Esophagus squamous epithelium (tissue), 5 donors: ENCODE measurements around the gene THSD7B. TPM values are rescaled to one million over a fixed set of nuclear protein-coding genes. Genes with fewer than 3 reads are reported as not detected.

Experiments used
- DNase-seq: peaks from one replicate; lab custom pipeline; 2025; lab: John Stamatoyannopoulos, UW
- H3K27ac ChIP-seq, 4 donors: fragments of 200-600 bp; sonication (generic); one replicate each; pipeline ENCODE4 v1.5.1; 2016 to 2019; ENCODE audit warnings: mild to moderate bottlenecking in 1 of 4
- H3K27me3 ChIP-seq, 4 donors: fragments of 200-600 bp; sonication (generic); 1 replicate in 3 of 4; 2 replicates in 1 of 4; pipeline versions ENCODE4 v1.5.1 to v1.6.0; 2017 to 2021; ENCODE audit warnings: antibody characterized with exemption in 1 of 4
- H3K36me3 ChIP-seq, 3 donors: fragments of 200-600 bp; sonication (generic); one replicate each; pipeline ENCODE4 v1.5.1; 2016 to 2019
- H3K4me1 ChIP-seq, 3 donors: fragments of 200-600 bp; sonication (generic); one replicate each; pipeline ENCODE4 v1.5.1; 2017 to 2019
- H3K4me3 ChIP-seq, 4 donors: fragments of 200-600 bp; sonication (generic); 1 replicate in 3 of 4; 2 replicates in 1 of 4; pipeline ENCODE4 v1.5.1; 2016 to 2019; ENCODE audit warnings: mild to moderate bottlenecking in 2 of 4, moderate library complexity in 1 of 4
- H3K9me3 ChIP-seq, 3 donors: fragments of 200-600 bp; sonication (generic); one replicate each; pipeline ENCODE4 v1.5.1; 2016 to 2019
- POLR2A ChIP-seq, 4 donors: fragments of 450-650 bp; IDR thresholded peaks; one replicate each; pipeline ENCODE4 v1.6.1; 2017; ENCODE audit warnings: antibody characterized with exemption in 4 of 4, mild to moderate bottlenecking in 4 of 4, moderate library complexity in 3 of 4
- WGBS, 2 donors: methylation state at CpG; one replicate each; pipeline ENCODE4 v1.1.5; 2018; 5-methylcytosine and 5-hydroxymethylcytosine counted together
- intact Hi-C: fragments of 100-400 bp; cut with DNase I; formaldehyde crosslinking; loops from one replicate; pipeline ENCODE4 v1.15.0; 2022
- total RNA-seq, 4 donors: library from RNA; depleted of rRNA; stranded (reverse); fragments of >200 nt; gene quantifications; one replicate each; pipeline ENCODE4 v1.1.0, GENCODE V29; 2016
- TF ChIP-seq, protein P1 (sequence below), 6 experiments: fragments of 450-650 bp in 4 of 6; fragments of 200-600 bp in 2 of 6; sonication (generic) in 2 of 6; IDR thresholded peaks; one replicate each; pipeline ENCODE4 v1.5.1; 2016 to 2019; ENCODE audit warnings: antibody characterized with exemption in 6 of 6, mild to moderate bottlenecking in 4 of 6, moderate library complexity in 4 of 6
- donor health status: DM: yes; HTN: yes; CAD: no.

THSD7B gene
- total RNA-seq, 4 donors from 2014 or later = 0.31 to 0.97 (median 0.72) TPM

DNA sequence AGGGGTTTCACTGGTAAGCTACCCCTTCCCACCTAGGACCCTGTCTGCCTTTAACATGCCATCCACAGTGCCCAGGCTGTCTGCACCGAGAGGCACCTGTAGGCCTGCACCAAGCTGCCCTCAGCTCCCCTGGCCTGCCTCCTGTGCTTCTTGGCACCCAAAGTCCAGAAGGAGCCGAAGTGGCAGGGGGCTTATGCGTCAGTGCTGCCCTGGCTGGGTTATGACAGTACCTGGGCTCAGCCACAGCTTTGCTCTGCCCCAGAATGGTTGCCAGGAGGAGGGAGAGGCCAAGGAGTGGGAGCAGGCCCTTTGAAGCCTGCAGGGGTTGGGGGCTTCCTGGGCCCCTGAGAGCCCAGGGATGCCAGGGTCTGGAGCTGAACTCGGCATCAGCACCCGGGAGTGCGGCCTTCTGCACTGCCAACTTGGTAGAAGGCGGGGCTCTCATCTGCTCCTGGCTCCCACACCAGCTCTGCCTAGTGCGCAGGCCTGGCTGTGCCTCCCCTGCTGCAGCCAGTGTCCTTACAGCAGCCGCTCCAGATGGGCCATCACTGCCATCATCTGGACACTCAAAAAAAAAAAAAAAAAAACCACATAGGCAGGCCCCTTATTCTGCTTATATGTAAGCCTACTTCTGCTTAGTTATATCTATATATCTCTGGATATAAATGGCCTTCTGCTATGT is 155.4 kb downstream of the THSD7B start:
- no peaks in the 10 kb centered on the region for H3K4me1 ChIP-seq
- no peak overlapping the region for H3K4me3 ChIP-seq
- H3K27ac ChIP-seq = no peak overlapping the region
- no peaks in the 10 kb centered on the region for H3K27me3 ChIP-seq
- no peak for DNase-seq
- H3K9me3 ChIP-seq = no peaks in the 10 kb centered on the region
- no peak for TF ChIP-seq POLR2A (IDR thresholded peaks at IDR 0.05)
- TF ChIP-seq, protein P1, sequence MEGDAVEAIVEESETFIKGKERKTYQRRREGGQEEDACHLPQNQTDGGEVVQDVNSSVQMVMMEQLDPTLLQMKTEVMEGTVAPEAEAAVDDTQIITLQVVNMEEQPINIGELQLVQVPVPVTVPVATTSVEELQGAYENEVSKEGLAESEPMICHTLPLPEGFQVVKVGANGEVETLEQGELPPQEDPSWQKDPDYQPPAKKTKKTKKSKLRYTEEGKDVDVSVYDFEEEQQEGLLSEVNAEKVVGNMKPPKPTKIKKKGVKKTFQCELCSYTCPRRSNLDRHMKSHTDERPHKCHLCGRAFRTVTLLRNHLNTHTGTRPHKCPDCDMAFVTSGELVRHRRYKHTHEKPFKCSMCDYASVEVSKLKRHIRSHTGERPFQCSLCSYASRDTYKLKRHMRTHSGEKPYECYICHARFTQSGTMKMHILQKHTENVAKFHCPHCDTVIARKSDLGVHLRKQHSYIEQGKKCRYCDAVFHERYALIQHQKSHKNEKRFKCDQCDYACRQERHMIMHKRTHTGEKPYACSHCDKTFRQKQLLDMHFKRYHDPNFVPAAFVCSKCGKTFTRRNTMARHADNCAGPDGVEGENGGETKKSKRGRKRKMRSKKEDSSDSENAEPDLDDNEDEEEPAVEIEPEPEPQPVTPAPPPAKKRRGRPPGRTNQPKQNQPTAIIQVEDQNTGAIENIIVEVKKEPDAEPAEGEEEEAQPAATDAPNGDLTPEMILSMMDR (IDR thresholded peaks at IDR 0.05) = no peak
- no peaks in the 10 kb centered on the region for H3K36me3 ChIP-seq
- WGBS, 2 donors = 83 to 87% methylated on average over 1 to 6 of the region's 9 CpGs
- intact Hi-C loops = no loop called here

DNA sequence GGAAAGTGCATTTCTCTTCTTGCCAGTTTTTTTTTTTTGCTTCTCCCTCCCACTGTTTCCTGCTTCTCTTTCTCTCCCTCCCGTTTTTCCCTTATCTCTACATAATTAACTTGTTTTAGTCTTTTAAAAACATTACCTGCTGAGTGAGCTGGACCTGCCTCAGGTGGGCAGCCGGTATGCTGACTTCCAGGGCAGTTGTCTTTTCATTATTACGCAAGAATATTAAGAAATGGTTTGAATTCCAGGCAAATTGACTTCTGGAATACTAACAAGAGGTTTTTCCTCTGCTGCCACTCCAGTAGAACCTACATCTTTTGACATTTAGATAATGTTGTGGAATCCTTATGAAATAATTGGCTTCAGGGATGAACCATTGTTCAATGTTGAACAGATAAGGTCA is 161.8 kb downstream of the THSD7B start:
- H3K27me3 ChIP-seq = no peaks in the 10 kb centered on the region
- no peaks in the 10 kb centered on the region for H3K4me1 ChIP-seq
- no peak overlapping the region for H3K27ac ChIP-seq
- 31 to 57% methylated on average over 3 of the region's 3 CpGs for WGBS, 2 donors
- TF ChIP-seq, protein P1 (IDR thresholded peaks at IDR 0.05) = no peak
- TF ChIP-seq POLR2A (IDR thresholded peaks at IDR 0.05) = no peak
- H3K36me3 ChIP-seq = no peaks in the 10 kb centered on the region
- no peak overlapping the region for H3K4me3 ChIP-seq
- intact Hi-C loops = no loop called here
- no peaks in the 10 kb centered on the region for H3K9me3 ChIP-seq
- no peak for DNase-seq

DNA sequence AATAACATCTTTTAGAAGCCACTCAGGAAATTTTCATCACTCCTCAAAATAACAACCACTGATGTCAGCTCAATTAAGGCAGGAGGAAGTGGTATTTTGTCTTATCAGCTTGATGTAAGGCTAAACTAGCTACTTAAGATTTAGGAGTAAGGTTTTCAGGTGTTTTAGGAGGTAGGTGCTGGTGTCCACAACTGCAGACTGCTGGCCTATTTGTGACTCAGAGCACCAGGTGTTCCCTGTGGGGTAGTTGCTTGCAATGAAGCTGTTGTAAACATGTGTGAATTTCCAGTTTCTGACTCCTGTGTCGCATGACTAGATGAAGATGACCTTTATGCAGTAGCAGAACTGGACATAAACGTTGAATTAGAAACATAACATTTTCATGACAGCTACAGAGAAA is 164.2 kb downstream of the THSD7B start:
- H3K36me3 ChIP-seq = no peaks in the 10 kb centered on the region
- H3K4me1 ChIP-seq = no peaks in the 10 kb centered on the region
- WGBS, 2 donors = 39 to 59% methylated on average over 2 of the region's 2 CpGs
- H3K4me3 ChIP-seq = no peak overlapping the region
- no peak for DNase-seq
- intact Hi-C loops = no loop called here
- no peak overlapping the region for H3K27ac ChIP-seq
- no peaks in the 10 kb centered on the region for H3K9me3 ChIP-seq
- no peaks in the 10 kb centered on the region for H3K27me3 ChIP-seq
- TF ChIP-seq POLR2A (IDR thresholded peaks at IDR 0.05) = no peak
- TF ChIP-seq, protein P1 (IDR thresholded peaks at IDR 0.05) = no peak

GRCh38 chr2:136932700-136933099 is 167.4 kb downstream of the THSD7B start:
- intact Hi-C loops = no loop called here
- no peaks in the 10 kb centered on the region for H3K9me3 ChIP-seq
- no peak overlapping the region for H3K4me3 ChIP-seq
- H3K4me1 ChIP-seq = no peaks in the 10 kb centered on the region
- H3K36me3 ChIP-seq = no peaks in the 10 kb centered on the region
- no peak for DNase-seq
- 57 to 60% methylated on average over 3 of the region's 3 CpGs for WGBS, 2 donors
- no peak overlapping the region for H3K27ac ChIP-seq
- TF ChIP-seq, protein P1 (IDR thresholded peaks at IDR 0.05) = peak in 2 of 6 experiments; percentile 15 to 41
- TF ChIP-seq POLR2A (IDR thresholded peaks at IDR 0.05) = no peak
- no peaks in the 10 kb centered on the region for H3K27me3 ChIP-seq

DNA sequence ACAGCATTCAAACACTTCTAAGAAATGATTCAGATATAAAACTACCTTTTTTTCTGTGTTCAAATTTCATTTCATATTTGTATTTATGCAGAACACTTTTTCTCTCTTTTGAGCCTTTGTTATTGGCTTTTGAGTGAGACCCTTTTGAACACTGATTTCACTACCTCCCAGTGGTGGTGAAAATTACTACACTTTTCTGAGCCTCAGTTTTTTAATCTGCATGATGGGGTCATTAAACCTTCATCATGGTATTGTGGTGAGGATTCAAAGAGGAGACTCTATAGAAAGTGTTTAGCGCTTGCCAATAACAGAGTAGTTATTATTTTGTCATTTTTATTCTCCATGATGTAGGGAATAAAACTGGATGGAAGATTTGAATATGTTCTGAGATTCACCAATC is 169.8 kb downstream of the THSD7B start:
- Histone ChIP-seq H3K4me1 (no peaks in the 10 kb centered on the region), H3K27ac (no peak overlapping the region), H3K9me3 (no peaks in the 10 kb centered on the region), H3K27me3 (no peaks in the 10 kb centered on the region), H3K4me3 (no peak overlapping the region), H3K36me3 (no peaks in the 10 kb centered on the region)
- intact Hi-C loops = no loop called here
- DNase-seq = no peak
- WGBS, 2 donors = 93 to 100% methylated on average over 1 of the region's 1 CpG
- TF ChIP-seq, protein P1 (IDR thresholded peaks at IDR 0.05) = no peak
- TF ChIP-seq POLR2A (IDR thresholded peaks at IDR 0.05) = no peak
